ENCODE results near the gene TTC7B.
A peak's percentile ranks its signal among the peaks of the same experiment; 100 is the strongest.

TTC7B gene, protein sequence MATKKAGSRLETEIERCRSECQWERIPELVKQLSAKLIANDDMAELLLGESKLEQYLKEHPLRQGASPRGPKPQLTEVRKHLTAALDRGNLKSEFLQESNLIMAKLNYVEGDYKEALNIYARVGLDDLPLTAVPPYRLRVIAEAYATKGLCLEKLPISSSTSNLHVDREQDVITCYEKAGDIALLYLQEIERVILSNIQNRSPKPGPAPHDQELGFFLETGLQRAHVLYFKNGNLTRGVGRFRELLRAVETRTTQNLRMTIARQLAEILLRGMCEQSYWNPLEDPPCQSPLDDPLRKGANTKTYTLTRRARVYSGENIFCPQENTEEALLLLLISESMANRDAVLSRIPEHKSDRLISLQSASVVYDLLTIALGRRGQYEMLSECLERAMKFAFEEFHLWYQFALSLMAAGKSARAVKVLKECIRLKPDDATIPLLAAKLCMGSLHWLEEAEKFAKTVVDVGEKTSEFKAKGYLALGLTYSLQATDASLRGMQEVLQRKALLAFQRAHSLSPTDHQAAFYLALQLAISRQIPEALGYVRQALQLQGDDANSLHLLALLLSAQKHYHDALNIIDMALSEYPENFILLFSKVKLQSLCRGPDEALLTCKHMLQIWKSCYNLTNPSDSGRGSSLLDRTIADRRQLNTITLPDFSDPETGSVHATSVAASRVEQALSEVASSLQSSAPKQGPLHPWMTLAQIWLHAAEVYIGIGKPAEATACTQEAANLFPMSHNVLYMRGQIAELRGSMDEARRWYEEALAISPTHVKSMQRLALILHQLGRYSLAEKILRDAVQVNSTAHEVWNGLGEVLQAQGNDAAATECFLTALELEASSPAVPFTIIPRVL

DNA sequence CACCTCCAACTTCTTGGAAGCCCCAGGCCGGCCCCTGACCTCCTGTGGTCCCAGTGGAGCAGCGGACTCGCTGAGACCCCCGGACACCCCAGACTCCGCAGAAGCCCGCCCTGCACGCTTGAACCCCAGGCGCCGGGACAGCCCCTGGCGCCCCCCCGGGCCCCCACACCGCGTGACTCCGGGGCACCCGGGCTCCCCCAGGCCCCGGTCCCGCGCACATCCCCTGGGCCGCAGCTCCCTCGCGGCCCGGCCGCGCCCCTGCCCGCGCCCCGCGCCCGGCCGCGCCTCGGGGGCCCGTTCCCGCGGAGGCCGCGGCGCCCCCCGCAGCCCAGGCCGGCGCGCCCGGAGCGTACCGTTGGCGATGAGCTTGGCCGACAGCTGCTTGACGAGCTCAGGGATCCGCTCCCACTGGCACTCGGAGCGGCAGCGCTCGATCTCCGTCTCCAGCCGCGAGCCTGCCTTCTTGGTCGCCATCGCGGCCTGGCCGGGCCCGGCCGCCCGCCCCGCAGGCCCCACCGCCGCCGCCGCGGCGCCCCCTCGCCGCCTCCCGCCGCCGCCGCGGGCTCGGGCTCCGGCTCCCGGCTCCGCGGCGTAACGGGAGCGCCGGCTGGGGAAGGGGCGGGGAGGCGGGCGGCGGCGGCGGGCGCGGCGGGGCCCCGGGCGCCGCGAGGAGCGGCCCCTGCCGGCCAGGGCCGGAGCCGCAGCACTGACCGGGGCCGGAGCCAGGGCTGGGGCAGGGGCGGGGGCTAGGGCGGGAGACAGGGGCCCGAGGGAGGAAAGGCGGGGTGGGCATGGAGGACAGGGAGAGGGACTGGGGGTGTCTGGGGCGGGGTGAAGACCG is at the start of gene TTC7B:
Gene TTC7B, minus strand, starts transcription at position 609 of the 841 bp plus-strand sequence. Its CDS starts 135 bp downstream, at position 474.
- DNase-seq = peak; percentile 33
- peak within 1 kb of the TSS; percentile 59 for H3K4me2 ChIP-seq (ENCODE audit: insufficient read depth, low read length)
- peak within 1 kb of the TSS; percentile 51 for H3K9ac ChIP-seq (ENCODE audit: low read depth, low read length)
- peak within 1 kb of the TSS; percentile 13 to 59; a peak in 3 of 4 replicates for H3K4me3 ChIP-seq (ENCODE audit: low read depth in 1 of 2, low read length in 2 of 2)
- no peaks in the 10 kb centered on the region for H3K9me3 ChIP-seq (ENCODE audit: insufficient read depth, low read length, severe bottlenecking)
- peaks cover 18% of the 10 kb centered on the region for H3K27me3 ChIP-seq (ENCODE audit: insufficient read depth, low read length, poor library complexity)
- ATAC-seq (ENCODE audit: insufficient read depth, low read depth) = peak; percentile 67
- peaks cover 16% of the 10 kb centered on the region for H3K4me1 ChIP-seq (ENCODE audit: insufficient read depth, low read length)
- no peak within 1 kb of the TSS for H3K27ac ChIP-seq (ENCODE audit: low read length)
- peak within 1 kb of the TSS; percentile 60 for H2AFZ ChIP-seq (ENCODE audit: low read depth, low read length)
- no peaks in the 10 kb centered on the region for H3K79me2 ChIP-seq (ENCODE audit: insufficient read depth, low read length)
- TF ChIP-seq, protein P1, sequence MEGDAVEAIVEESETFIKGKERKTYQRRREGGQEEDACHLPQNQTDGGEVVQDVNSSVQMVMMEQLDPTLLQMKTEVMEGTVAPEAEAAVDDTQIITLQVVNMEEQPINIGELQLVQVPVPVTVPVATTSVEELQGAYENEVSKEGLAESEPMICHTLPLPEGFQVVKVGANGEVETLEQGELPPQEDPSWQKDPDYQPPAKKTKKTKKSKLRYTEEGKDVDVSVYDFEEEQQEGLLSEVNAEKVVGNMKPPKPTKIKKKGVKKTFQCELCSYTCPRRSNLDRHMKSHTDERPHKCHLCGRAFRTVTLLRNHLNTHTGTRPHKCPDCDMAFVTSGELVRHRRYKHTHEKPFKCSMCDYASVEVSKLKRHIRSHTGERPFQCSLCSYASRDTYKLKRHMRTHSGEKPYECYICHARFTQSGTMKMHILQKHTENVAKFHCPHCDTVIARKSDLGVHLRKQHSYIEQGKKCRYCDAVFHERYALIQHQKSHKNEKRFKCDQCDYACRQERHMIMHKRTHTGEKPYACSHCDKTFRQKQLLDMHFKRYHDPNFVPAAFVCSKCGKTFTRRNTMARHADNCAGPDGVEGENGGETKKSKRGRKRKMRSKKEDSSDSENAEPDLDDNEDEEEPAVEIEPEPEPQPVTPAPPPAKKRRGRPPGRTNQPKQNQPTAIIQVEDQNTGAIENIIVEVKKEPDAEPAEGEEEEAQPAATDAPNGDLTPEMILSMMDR (IDR thresholded peaks at IDR 0.05; ENCODE audit: borderline replicate concordance, extremely low read depth, low read length, poor library complexity, severe bottlenecking) = peak; percentile 38
- peak; percentile 5 for TF ChIP-seq EZH2 (IDR thresholded peaks at IDR 0.05; ENCODE audit: borderline replicate concordance, low read depth, low read length, severe bottlenecking)
- peaks cover 3% of the 10 kb centered on the region; the same call in 1 of the 2 replicates for H4K20me1 ChIP-seq (ENCODE audit: insufficient read depth, low read length)
- H3K36me3 ChIP-seq (ENCODE audit: insufficient read depth, low read length) = no peaks in the 10 kb centered on the region

DNA sequence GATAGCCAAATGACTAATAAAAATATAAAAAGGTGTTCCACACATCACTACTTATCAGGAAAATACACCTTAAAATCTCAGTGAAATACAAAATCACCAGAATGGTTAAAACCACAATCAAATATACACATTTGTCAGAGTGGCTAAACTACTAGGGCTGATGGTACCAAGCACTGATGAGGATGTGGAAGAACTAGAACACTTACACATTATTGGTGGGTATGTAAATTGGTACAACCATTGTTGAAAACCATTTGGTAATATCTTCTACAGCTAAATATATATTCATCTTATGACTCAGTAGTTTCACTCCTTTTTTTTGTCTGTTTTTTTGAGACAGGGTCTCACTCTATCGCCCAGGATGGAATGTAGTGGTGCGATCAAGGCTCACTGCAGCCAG is 48.5 kb upstream of the TTC7B start:
- no peak for ATAC-seq (ENCODE audit: insufficient read depth, low read depth)
- Histone ChIP-seq H3K9me3 (ENCODE audit: insufficient read depth, low read length, severe bottlenecking) (no peaks in the 10 kb centered on the region), H3K36me3 (ENCODE audit: insufficient read depth, low read length) (no peaks in the 10 kb centered on the region), H3K79me2 (ENCODE audit: insufficient read depth, low read length) (no peaks in the 10 kb centered on the region), H3K4me1 (ENCODE audit: insufficient read depth, low read length) (no peaks in the 10 kb centered on the region), H3K27me3 (ENCODE audit: insufficient read depth, low read length, poor library complexity) (no peaks in the 10 kb centered on the region), H3K27ac (ENCODE audit: low read length) (no peak overlapping the region), H3K4me2 (ENCODE audit: insufficient read depth, low read length) (no peak overlapping the region), H2AFZ (ENCODE audit: low read depth, low read length) (no peak overlapping the region), H4K20me1 (ENCODE audit: insufficient read depth, low read length) (no peaks in the 10 kb centered on the region), H3K4me3 (ENCODE audit: low read depth in 1 of 2, low read length in 2 of 2) (no peak overlapping the region), H3K9ac (ENCODE audit: low read depth, low read length) (no peak overlapping the region)
- TF ChIP-seq, protein P1 (IDR thresholded peaks at IDR 0.05; ENCODE audit: borderline replicate concordance, extremely low read depth, low read length, poor library complexity, severe bottlenecking) = no peak
- no peak for TF ChIP-seq EZH2 (IDR thresholded peaks at IDR 0.05; ENCODE audit: borderline replicate concordance, low read depth, low read length, severe bottlenecking)
- DNase-seq = no peak

DNA sequence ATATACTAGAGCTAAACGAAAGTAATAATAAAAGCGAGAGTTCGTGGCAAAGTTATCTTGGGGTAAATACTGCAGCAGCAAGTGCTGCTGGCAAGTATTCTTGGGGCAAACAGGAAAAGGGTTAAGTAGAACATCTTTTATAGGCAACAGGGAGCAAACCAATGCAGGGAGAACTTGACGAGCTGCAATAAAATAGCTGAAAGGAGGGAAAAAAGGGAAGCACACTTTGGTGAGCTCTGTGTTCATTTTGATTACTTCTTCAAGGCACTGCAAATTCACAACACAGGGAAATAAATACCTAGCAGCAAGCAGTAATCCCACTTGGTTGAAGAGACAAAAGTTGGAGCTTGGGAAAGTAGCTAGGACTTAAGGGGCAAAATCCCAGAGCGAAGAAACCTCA is 42.3 kb upstream of the TTC7B start:
- no peak for DNase-seq
- no peaks in the 10 kb centered on the region for H4K20me1 ChIP-seq (ENCODE audit: insufficient read depth, low read length)
- ATAC-seq (ENCODE audit: insufficient read depth, low read depth) = no peak
- no peaks in the 10 kb centered on the region for H3K79me2 ChIP-seq (ENCODE audit: insufficient read depth, low read length)
- H3K4me2 ChIP-seq (ENCODE audit: insufficient read depth, low read length) = no peak overlapping the region
- no peaks in the 10 kb centered on the region for H3K36me3 ChIP-seq (ENCODE audit: insufficient read depth, low read length)
- H3K4me3 ChIP-seq (ENCODE audit: low read depth in 1 of 2, low read length in 2 of 2) = no peak overlapping the region
- no peaks in the 10 kb centered on the region for H3K9me3 ChIP-seq (ENCODE audit: insufficient read depth, low read length, severe bottlenecking)
- no peak overlapping the region for H3K9ac ChIP-seq (ENCODE audit: low read depth, low read length)
- TF ChIP-seq, protein P1 (IDR thresholded peaks at IDR 0.05; ENCODE audit: borderline replicate concordance, extremely low read depth, low read length, poor library complexity, severe bottlenecking) = no peak
- TF ChIP-seq EZH2 (IDR thresholded peaks at IDR 0.05; ENCODE audit: borderline replicate concordance, low read depth, low read length, severe bottlenecking) = no peak
- no peak overlapping the region for H2AFZ ChIP-seq (ENCODE audit: low read depth, low read length)
- no peaks in the 10 kb centered on the region for H3K4me1 ChIP-seq (ENCODE audit: insufficient read depth, low read length)
- H3K27me3 ChIP-seq (ENCODE audit: insufficient read depth, low read length, poor library complexity) = no peaks in the 10 kb centered on the region
- no peak overlapping the region for H3K27ac ChIP-seq (ENCODE audit: low read length)
